GM21529 (cell line): ENCODE results near the gene PLEKHA6.
"Not testable (repeated sequence)": the region's sequence is repeated elsewhere in the genome, so short reads cannot be mapped to it uniquely, and the experiment has no call there.

ENCODE experiments used
- ATAC-seq: cut with Tn5 transposase; IDR thresholded peaks from one replicate; pipeline ENCODE4 v1.9.1; 2021; ENCODE audit not compliant: unreplicated experiment

The PLEKHA6 gene

GRCh38 chr1:204246876-204247275, 112.9 kb downstream of the PLEKHA6 start:
- no peak for ATAC-seq

GRCh38 chr1:204242920-204243319, 116.8 kb downstream of the PLEKHA6 start:
- ATAC-seq, result no peak

- no peak for ATAC-seq
Observed at GRCh38 chr1:204241914-204242313, 117.8 kb downstream of the PLEKHA6 start.

GRCh38 chr1:204241050-204241449, 118.7 kb downstream of the PLEKHA6 start:
- no peak for ATAC-seq

GRCh38 chr1:204240233-204240632, 119.5 kb downstream of the PLEKHA6 start:
- no peak for ATAC-seq

GRCh38 chr1:204239401-204239800, 120.3 kb downstream of the PLEKHA6 start:
- ATAC-seq, result not testable (repeated sequence)

GRCh38 chr1:204238520-204238919, 121.2 kb downstream of the PLEKHA6 start:
- not testable (repeated sequence) for ATAC-seq

GRCh38 chr1:204237515-204237914, 122.2 kb downstream of the PLEKHA6 start:
- not testable (repeated sequence) for ATAC-seq

GRCh38 chr1:204232526-204232925, 127.2 kb downstream of the PLEKHA6 start:
- no peak for ATAC-seq

- no peak for ATAC-seq
Observed at GRCh38 chr1:204230211-204230610, 129.5 kb downstream of the PLEKHA6 start.

- ATAC-seq, result no peak
Observed at GRCh38 chr1:204228896-204229295, 130.8 kb downstream of the PLEKHA6 start.

- ATAC-seq, result no peak
Observed at GRCh38 chr1:204227996-204228785, 131.5 kb downstream of the PLEKHA6 start.

- ATAC-seq, result no peak
Observed at GRCh38 chr1:204227351-204227750, 132.4 kb downstream of the PLEKHA6 start.

GRCh38 chr1:204225841-204226735, 133.6 kb downstream of the PLEKHA6 start:
- no peak for ATAC-seq

GRCh38 chr1:204224655-204225054, 135.1 kb downstream of the PLEKHA6 start:
- no peak for ATAC-seq

- no peak for ATAC-seq
Observed at GRCh38 chr1:204223129-204223860, 136.4 kb downstream of the PLEKHA6 start.

- no peak for ATAC-seq
Observed at GRCh38 chr1:204222764-204223055, 137.0 kb downstream of the PLEKHA6 start.

GRCh38 chr1:204222006-204222763, 137.5 kb downstream of the PLEKHA6 start:
- no peak for ATAC-seq

GRCh38 chr1:204221271-204221670, 138.5 kb downstream of the PLEKHA6 start:
- ATAC-seq, result no peak

- no peak for ATAC-seq
Observed at GRCh38 chr1:204219971-204220616, 139.6 kb downstream of the PLEKHA6 start.
